ENCODE data around the gene CRELD2.

Gene CRELD2

DNA sequence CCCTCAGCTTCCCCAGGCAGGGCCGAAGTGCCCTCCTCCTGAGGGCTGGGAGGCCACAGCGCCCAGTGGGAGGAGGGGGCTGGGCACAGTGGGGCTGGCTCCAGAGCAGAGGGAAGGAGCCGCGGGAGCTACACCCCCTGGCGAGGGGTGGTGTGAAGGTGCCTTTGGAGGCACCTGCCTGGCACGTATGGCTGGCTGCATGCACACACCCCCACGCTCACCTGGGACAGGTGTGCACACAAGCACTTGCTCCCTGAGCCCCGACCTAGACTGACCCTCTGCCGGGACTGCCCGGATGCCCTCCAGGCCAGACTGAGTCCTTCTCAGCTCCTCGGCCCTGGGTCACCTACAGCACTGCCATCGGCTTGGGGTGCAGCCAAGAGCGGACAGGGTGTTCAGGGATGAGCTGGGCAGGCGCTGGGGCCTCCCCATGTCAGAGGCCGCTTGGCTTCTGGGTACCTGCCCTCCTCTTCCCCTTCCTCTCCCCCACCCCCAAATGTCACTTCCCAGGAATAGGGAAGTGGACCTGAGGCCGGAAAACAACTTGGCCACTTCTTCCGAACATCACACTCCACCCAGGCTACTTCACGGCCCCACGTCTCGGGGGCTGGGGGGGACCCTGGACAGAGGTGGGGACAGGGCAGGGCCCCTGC lies 34.7 kb downstream of the CRELD2 start:
- TF ChIP-seq, protein P1, sequence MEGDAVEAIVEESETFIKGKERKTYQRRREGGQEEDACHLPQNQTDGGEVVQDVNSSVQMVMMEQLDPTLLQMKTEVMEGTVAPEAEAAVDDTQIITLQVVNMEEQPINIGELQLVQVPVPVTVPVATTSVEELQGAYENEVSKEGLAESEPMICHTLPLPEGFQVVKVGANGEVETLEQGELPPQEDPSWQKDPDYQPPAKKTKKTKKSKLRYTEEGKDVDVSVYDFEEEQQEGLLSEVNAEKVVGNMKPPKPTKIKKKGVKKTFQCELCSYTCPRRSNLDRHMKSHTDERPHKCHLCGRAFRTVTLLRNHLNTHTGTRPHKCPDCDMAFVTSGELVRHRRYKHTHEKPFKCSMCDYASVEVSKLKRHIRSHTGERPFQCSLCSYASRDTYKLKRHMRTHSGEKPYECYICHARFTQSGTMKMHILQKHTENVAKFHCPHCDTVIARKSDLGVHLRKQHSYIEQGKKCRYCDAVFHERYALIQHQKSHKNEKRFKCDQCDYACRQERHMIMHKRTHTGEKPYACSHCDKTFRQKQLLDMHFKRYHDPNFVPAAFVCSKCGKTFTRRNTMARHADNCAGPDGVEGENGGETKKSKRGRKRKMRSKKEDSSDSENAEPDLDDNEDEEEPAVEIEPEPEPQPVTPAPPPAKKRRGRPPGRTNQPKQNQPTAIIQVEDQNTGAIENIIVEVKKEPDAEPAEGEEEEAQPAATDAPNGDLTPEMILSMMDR (conservative IDR thresholded peaks at IDR 0.05; ENCODE audit: low read length), result no peak
- DNase-seq (ENCODE audit: low read depth), result no peak
- no peak overlapping the region for H3K4me3 ChIP-seq (ENCODE audit: low read length)

GRCh38 chr22:49953680-49954344 lies 35.4 kb downstream of the CRELD2 start:
- no peak for DNase-seq (ENCODE audit: low read depth)
- no peak overlapping the region for H3K4me3 ChIP-seq (ENCODE audit: low read length)
- TF ChIP-seq, protein P1 (conservative IDR thresholded peaks at IDR 0.05; ENCODE audit: low read length), result no peak

GRCh38 chr22:49954354-49954753 lies 35.9 kb downstream of the CRELD2 start:
- no peak overlapping the region for H3K4me3 ChIP-seq (ENCODE audit: low read length)
- DNase-seq (ENCODE audit: low read depth), result no peak
- TF ChIP-seq, protein P1 (conservative IDR thresholded peaks at IDR 0.05; ENCODE audit: low read length), result no peak

DNA sequence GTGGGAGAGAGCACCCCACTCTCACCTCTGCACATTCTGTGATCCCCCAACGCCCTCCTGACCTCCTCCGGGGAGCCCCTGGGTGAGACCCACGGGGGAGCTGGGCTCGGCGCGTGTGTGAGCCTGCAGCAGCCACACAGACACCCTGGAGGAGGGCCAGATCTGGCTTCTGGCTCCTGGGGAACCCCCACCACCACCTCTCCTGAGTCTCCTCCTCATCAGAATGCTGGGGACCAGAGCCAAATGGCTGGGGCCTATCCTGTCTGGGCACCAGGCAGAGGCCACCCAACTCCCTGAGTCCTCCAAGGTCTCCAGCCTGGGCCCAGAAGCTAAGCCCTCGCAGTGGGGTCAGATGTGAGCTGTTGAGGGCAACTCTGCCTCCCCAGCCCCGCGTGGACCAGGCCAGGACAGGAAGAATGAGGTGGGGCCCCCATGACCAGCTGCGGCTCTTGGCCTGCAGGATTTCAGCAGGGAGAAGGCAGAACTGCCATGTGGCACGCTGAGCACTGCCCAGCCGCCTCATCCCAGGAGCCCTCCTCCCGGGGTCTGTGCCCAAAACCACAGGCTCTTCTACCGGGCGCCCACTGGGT lies 36.7 kb downstream of the CRELD2 start:
- no peak for DNase-seq (ENCODE audit: low read depth)
- no peak overlapping the region for H3K4me3 ChIP-seq (ENCODE audit: low read length)
- TF ChIP-seq, protein P1 (conservative IDR thresholded peaks at IDR 0.05; ENCODE audit: low read length), result no peak

DNA sequence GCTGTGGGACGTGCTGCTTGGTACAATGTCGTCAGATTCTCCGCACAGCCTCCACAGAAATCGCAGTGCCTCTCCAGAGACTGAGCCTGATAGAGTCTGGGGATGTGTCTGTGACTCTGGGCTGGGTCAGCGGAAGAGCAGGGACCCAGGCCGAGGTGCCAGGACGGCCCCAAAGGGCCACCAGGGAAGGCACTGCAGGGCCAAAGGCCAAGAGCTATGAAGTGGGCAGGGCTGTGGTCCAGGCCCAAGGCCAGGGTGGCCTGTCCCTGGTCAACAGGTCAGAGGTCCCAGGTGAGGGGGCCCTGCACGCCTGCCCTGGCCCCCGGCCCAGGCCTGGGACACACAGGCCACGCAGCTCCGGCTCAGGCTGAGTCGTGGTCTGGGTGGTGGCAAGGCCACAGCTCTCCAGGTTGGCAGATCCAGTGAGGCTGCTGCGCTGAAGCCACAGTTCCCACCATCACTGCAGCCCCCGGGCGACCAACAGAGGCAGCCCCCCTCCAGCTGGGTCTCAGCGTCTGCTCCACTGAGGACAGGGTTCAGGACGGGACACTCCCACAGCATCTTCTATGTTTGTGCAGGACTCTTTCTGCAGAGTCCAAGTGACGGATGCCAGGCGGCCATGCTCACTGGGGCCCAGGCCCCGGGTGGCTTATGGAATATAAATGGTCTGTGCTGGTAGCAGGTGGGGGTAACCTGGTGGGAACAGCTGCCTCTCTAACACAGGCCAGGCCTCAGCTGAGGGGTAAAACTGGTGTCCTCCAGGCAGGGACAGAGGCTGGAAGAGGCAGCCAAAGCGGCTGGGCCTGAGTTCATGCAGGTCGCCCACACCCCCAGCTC lies 37.4 kb downstream of the CRELD2 start:
- no peak for DNase-seq (ENCODE audit: low read depth)
- TF ChIP-seq, protein P1 (conservative IDR thresholded peaks at IDR 0.05; ENCODE audit: low read length), result no peak
- no peak overlapping the region for H3K4me3 ChIP-seq (ENCODE audit: low read length)

DNA sequence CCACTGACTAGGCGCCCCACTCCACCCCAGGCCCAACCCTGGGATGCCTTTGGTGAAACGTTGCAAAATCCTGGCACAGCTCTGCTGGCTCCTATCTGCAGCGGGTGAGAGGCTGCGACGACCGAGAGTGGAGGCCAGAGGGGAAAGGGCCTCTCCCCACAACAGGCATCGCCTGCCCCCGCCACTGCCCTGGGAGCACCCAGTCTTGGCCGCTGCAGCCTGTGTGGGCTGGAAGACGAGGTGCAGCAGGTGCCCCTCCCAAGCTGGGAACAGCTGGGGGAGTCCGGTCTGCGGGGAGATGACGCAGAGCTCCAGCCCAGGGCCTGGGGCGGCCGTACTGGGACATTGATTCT lies 38.0 kb downstream of the CRELD2 start:
- no peak for DNase-seq (ENCODE audit: low read depth)
- no peak overlapping the region for H3K4me3 ChIP-seq (ENCODE audit: low read length)
- TF ChIP-seq, protein P1 (conservative IDR thresholded peaks at IDR 0.05; ENCODE audit: low read length), result no peak

Data from AG10803 (cell line).